Fibroblast of lung (primary cell): ENCODE measurements around the gene TPM4. TPM values are rescaled to one million over a fixed set of nuclear protein-coding genes. Genes with fewer than 3 reads are reported as not detected.

Experiments
- DNase-seq, 2 donors: peaks; one replicate each; pipeline versions ENCODE4 v3.0.0 to v3.0.0-alpha.2; 2010; ENCODE audit warnings: low read depth in 2 of 2
- H2AFZ ChIP-seq: 2 replicates; pipeline ENCODE4 v1.5.1; 2012; ENCODE audit warnings: low read length, control low read depth, inconsistent platforms
- H3K27ac ChIP-seq: 2 replicates; pipeline ENCODE4 v1.5.1; 2011; ENCODE audit warnings: low read length, control low read depth; ENCODE audit not compliant: insufficient read depth
- H3K27me3 ChIP-seq: 2 replicates; pipeline ENCODE4 v1.5.1; 2011; ENCODE audit warnings: mild to moderate bottlenecking, low read length; ENCODE audit not compliant: control insufficient read depth, insufficient read depth
- H3K36me3 ChIP-seq: 2 replicates; pipeline ENCODE4 v1.5.1; 2011; ENCODE audit warnings: low read length; ENCODE audit not compliant: control insufficient read depth, insufficient read depth
- H3K4me1 ChIP-seq: 2 replicates; pipeline ENCODE4 v1.5.1; 2011; ENCODE audit warnings: low read length; ENCODE audit not compliant: control insufficient read depth, insufficient read depth; ENCODE audit errors: extremely low read depth
- H3K4me2 ChIP-seq: 2 replicates; pipeline ENCODE4 v1.5.1; 2011; ENCODE audit warnings: low read length, control low read depth; ENCODE audit not compliant: insufficient read depth; ENCODE audit errors: extremely low read depth
- H3K4me3 ChIP-seq, 4 experiments: fragments of 200-600 bp in 1 of 4; sonication (generic) in 1 of 4; replicated peaks in 1 of 4; 2 replicates each; pipeline ENCODE4 v1.5.1; 2011 to 2016; ENCODE audit warnings: low read length in 4 of 4, low read depth in 3 of 4, mild to moderate bottlenecking in 3 of 4, control low read depth in 2 of 4, inconsistent platforms in 1 of 4, mixed read lengths in 1 of 4; ENCODE audit not compliant: insufficient read depth in 1 of 4; ENCODE audit errors: control extremely low read depth in 1 of 4
- H3K79me2 ChIP-seq: 2 replicates; pipeline ENCODE4 v1.5.1; 2012; ENCODE audit warnings: mild to moderate bottlenecking, low read length, inconsistent platforms; ENCODE audit not compliant: control insufficient read depth, insufficient read depth
- H3K9ac ChIP-seq: 2 replicates; pipeline ENCODE4 v1.5.1; 2011; ENCODE audit warnings: mild to moderate bottlenecking, low read length, control low read depth; ENCODE audit not compliant: insufficient read depth
- H3K9me3 ChIP-seq: 2 replicates; pipeline ENCODE4 v1.5.1; 2012; ENCODE audit warnings: low read depth, low read length; ENCODE audit not compliant: control insufficient read depth, insufficient read depth
- H4K20me1 ChIP-seq: 2 replicates; pipeline ENCODE4 v1.5.1; 2011; ENCODE audit warnings: low read length; ENCODE audit not compliant: control insufficient read depth, insufficient read depth; ENCODE audit errors: extremely low read depth
- EZH2 ChIP-seq: IDR thresholded peaks from 2 replicates; pipeline ENCODE4 v1.5.1; 2012; ENCODE audit warnings: low read length, control low read depth, mild to moderate bottlenecking; ENCODE audit errors: missing control alignments
- polyA plus RNA-seq, 2 donors: library from polyadenylated mRNA; depleted of rRNA in 1 of 2; stranded (reverse) in 1 of 2; unstranded in 1 of 2; fragments of >200 nt; gene quantifications; 2 replicates each; pipeline ENCODE4 v1.2.1, GENCODE V29; 2011 to 2012; ENCODE audit warnings: missing spikeins in 1 of 2
- total RNA-seq: library from RNA; depleted of rRNA; stranded (reverse); fragments of >200 nt; gene quantifications from 2 replicates; pipeline ENCODE4 v1.2.1, GENCODE V29; 2014
- TF ChIP-seq, protein P1 (sequence below), 2 donors: IDR thresholded peaks in 1 of 2; conservative IDR thresholded peaks in 1 of 2; 1 replicate in 1 of 2; 2 replicates in 1 of 2; pipeline ENCODE4 v1.5.1; 2011 to 2012; ENCODE audit warnings: low read length in 2 of 2, control low read depth in 1 of 2, inconsistent platforms in 1 of 2, low read depth in 1 of 2, mild to moderate bottlenecking in 1 of 2

TPM4 gene
- total and polyA plus RNA-seq, 2 donors (not counting 1 experiment from before 2014, with no cell fraction given): 822 to 2,577 TPM

- Histone ChIP-seq H3K9me3 (no peaks in the 10 kb centered on the region), H3K4me2 (no peak overlapping the region), H3K4me1 (peaks cover 3% of the 10 kb centered on the region), H3K27ac (no peak overlapping the region), H3K79me2 (no peaks in the 10 kb centered on the region), H2AFZ (no peak overlapping the region), H3K27me3 (no peaks in the 10 kb centered on the region), H3K4me3 (no peak overlapping the region), H3K36me3 (no peaks in the 10 kb centered on the region), H4K20me1 (no peaks in the 10 kb centered on the region), H3K9ac (no peak overlapping the region)
- DNase-seq: no peak
- no peak for TF ChIP-seq EZH2
- TF ChIP-seq, protein P1, sequence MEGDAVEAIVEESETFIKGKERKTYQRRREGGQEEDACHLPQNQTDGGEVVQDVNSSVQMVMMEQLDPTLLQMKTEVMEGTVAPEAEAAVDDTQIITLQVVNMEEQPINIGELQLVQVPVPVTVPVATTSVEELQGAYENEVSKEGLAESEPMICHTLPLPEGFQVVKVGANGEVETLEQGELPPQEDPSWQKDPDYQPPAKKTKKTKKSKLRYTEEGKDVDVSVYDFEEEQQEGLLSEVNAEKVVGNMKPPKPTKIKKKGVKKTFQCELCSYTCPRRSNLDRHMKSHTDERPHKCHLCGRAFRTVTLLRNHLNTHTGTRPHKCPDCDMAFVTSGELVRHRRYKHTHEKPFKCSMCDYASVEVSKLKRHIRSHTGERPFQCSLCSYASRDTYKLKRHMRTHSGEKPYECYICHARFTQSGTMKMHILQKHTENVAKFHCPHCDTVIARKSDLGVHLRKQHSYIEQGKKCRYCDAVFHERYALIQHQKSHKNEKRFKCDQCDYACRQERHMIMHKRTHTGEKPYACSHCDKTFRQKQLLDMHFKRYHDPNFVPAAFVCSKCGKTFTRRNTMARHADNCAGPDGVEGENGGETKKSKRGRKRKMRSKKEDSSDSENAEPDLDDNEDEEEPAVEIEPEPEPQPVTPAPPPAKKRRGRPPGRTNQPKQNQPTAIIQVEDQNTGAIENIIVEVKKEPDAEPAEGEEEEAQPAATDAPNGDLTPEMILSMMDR (conservative IDR thresholded peaks at IDR 0.05 in 1 of 2, IDR thresholded peaks at IDR 0.05 in 1 of 2; ENCODE audit: low read depth in 1 of 2, low read length in 2 of 2): no peak
Measured at GRCh38 chr19:16043156-16043757, 33.0 kb upstream of the TPM4 start.

GRCh38 chr19:16044746-16045145 lies 31.5 kb upstream of the TPM4 start:
- Histone ChIP-seq H3K4me3 (no peak overlapping the region), H3K4me1 (peaks cover 3% of the 10 kb centered on the region), H3K27ac (no peak overlapping the region), H3K4me2 (no peak overlapping the region), H3K79me2 (no peaks in the 10 kb centered on the region), H2AFZ (no peak overlapping the region), H3K9ac (no peak overlapping the region), H4K20me1 (no peaks in the 10 kb centered on the region), H3K9me3 (no peaks in the 10 kb centered on the region), H3K27me3 (no peaks in the 10 kb centered on the region), H3K36me3 (no peaks in the 10 kb centered on the region)
- DNase-seq: no peak
- no peak for TF ChIP-seq EZH2
- TF ChIP-seq, protein P1 (conservative IDR thresholded peaks at IDR 0.05 in 1 of 2, IDR thresholded peaks at IDR 0.05 in 1 of 2; ENCODE audit: low read depth in 1 of 2, low read length in 2 of 2): no peak

- H3K27me3 ChIP-seq: no peaks in the 10 kb centered on the region
- H2AFZ ChIP-seq: no peak overlapping the region
- H3K79me2 ChIP-seq: no peaks in the 10 kb centered on the region
- H3K27ac ChIP-seq: no peak overlapping the region
- no peak overlapping the region for H3K9ac ChIP-seq
- peaks cover 3% of the 10 kb centered on the region for H3K4me1 ChIP-seq
- no peaks in the 10 kb centered on the region for H4K20me1 ChIP-seq
- no peaks in the 10 kb centered on the region for H3K9me3 ChIP-seq
- no peak for DNase-seq
- TF ChIP-seq, protein P1 (conservative IDR thresholded peaks at IDR 0.05 in 1 of 2, IDR thresholded peaks at IDR 0.05 in 1 of 2; ENCODE audit: low read depth in 1 of 2, low read length in 2 of 2): no peak
- TF ChIP-seq EZH2: no peak
- H3K36me3 ChIP-seq: no peaks in the 10 kb centered on the region
- no peak overlapping the region for H3K4me2 ChIP-seq
- no peak overlapping the region for H3K4me3 ChIP-seq
Measured at GRCh38 chr19:16045171-16045570, 31.1 kb upstream of the TPM4 start.
